NCI-H1436 (cell line): Measurements from ENCODE around the gene PEX11B.
"Not testable (repeated sequence)": the region's sequence is repeated elsewhere in the genome, so short reads cannot be mapped to it uniquely, and the experiment has no call there.

Experiments used
- DNase-seq: peaks from one replicate; lab custom pipeline; 2025; lab: John Stamatoyannopoulos, UW

The PEX11B gene

DNA sequence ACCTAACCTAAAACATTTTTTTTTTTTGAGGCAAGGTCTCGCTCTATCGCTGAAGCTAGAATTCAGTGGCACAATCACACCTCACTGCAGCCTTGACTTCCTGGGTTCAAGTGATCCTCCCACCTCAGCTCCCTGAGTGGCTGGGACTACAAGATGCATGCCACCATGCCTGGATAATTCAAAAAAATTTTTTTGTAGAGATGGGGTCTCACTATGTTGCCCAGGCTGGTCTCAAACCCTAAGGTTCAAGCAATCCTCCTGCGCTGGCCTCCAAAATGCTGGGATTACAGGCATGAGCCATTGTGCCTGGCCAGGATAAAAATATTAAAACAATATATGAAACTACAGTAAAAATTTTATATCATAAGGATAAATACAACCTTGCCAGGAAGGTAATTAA is 34.4 kb upstream of the PEX11B start:
- DNase-seq = no peak

GRCh38 chr1:145951526-145951925 is 33.0 kb upstream of the PEX11B start:
- DNase-seq = no peak

GRCh38 chr1:145949219-145949618 is 30.7 kb upstream of the PEX11B start:
- no peak for DNase-seq

GRCh38 chr1:145947551-145947950 is 29.0 kb upstream of the PEX11B start:
- no peak for DNase-seq

- no peak for DNase-seq
Observed at GRCh38 chr1:145946477-145946986, 28.0 kb upstream of the PEX11B start.

- no peak for DNase-seq
Observed at GRCh38 chr1:145944532-145944931, 26.0 kb upstream of the PEX11B start.

- no peak for DNase-seq
Observed at GRCh38 chr1:145942871-145943270, 24.4 kb upstream of the PEX11B start.

DNA sequence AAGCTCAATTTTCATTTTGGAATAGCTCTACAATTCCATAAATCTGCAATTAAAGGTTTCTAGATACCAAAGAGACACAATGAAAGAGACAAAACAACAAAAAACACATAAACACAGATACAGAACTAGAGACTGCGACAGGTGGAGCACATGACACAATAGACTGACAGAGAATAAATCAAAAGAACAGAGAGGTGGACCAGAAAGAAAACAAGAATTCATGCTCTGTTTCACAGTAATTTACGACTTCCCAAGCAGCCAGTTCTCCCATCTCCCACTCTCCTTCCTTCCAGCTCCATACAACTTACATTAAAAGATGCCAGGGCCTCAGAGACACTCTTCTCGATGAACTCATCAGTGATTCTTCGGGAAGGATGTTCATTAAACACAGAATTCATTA is 23.9 kb upstream of the PEX11B start:
- no peak for DNase-seq

- no peak for DNase-seq
Observed at GRCh38 chr1:145937436-145937835, 18.9 kb upstream of the PEX11B start.

GRCh38 chr1:145936247-145936646 is 17.7 kb upstream of the PEX11B start:
- no peak for DNase-seq

DNA sequence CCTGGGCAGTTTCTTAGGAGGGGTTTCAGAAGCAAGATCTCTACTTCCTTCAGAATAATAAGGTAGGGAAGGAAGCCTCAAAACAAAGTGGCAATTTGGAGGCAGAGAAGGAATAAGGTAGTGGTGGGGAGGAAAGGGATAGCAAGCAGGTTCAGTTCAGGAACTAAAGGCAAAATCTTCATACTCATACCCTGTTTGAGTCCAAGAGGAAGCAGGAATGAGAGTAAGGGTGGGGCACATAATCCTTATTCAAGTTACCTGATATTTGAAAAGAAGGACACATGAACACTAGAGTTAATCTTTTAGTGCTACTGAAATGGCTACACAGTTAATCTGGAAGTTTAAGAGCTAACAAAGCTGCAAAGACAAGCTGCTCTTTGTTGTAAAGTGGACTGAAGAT is 17.2 kb upstream of the PEX11B start:
- DNase-seq = no peak

DNA sequence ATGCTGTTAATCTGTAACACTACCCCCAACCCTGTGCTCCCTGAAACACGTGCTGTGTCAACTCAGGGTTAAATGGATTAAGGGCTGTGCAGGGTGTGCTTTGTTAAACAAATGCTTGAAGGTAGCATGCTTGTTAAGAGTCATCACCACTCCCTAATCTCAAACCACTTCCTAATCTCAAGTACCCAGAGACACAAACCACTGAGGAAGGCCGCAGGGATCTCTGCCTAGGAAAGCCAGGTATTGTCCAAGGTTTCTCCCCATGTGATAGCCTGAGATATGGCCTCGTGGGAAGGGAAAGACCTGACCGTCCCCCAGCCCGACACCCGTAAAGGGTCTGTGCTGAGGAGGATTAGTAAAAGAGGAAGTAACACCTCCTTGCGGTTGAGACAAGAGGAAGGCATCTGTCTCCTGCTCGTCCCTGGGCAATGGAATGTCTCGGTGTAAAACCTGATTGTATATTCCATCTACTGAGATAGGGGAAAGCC is 14.0 kb upstream of the PEX11B start:
- not testable (repeated sequence) for DNase-seq

GRCh38 chr1:145927916-145928643 is 9.6 kb upstream of the PEX11B start:
- no peak for DNase-seq

- DNase-seq = peak; percentile 97
Observed at GRCh38 chr1:145927063-145927886, 8.8 kb upstream of the PEX11B start, which contains the start of gene RBM8A. RBM8A (minus strand) TSS chr1:145927484; CDS start chr1:145927426, 58 bp downstream.

DNA sequence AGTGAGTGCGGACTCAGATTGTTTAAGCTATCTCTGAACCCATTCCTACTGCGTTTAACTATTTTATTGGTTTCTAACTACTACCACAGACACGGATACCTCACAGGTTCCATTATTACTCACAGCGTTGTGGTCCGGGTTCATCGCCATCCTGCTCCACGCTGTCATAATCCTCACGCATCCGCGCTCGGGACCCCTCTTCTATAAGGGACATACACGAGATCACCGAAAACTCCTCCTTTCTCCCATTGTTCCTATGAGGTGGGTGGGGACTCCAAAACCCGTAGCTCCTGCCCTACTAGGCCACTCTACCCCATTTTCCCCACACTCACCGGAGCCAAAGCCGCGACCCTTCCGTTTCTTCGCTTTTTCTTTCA is 8.2 kb upstream of the PEX11B start:
- DNase-seq = no peak

DNA sequence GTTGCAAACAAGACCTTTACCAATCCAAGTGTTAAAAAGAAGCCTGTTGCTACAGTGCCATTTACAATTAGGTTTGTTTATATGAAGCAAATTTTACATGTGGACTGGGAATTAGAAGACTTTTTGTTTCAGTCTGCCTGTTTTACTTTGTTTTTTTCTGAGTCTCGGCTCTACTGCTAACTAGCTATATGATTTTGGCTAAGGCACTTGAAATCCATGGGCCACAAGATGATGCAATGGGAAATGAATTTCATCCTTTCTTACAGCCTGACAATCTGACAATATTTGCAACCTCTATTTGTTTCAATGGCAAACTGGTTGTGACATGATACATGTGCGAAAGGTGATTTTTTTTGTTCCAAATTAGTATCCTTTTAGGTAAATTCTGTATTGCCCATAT is 3.7 kb upstream of the PEX11B start:
- no peak for DNase-seq

GRCh38 chr1:145920297-145920696 is 1.8 kb upstream of the PEX11B start:
- DNase-seq = not testable (repeated sequence)

DNA sequence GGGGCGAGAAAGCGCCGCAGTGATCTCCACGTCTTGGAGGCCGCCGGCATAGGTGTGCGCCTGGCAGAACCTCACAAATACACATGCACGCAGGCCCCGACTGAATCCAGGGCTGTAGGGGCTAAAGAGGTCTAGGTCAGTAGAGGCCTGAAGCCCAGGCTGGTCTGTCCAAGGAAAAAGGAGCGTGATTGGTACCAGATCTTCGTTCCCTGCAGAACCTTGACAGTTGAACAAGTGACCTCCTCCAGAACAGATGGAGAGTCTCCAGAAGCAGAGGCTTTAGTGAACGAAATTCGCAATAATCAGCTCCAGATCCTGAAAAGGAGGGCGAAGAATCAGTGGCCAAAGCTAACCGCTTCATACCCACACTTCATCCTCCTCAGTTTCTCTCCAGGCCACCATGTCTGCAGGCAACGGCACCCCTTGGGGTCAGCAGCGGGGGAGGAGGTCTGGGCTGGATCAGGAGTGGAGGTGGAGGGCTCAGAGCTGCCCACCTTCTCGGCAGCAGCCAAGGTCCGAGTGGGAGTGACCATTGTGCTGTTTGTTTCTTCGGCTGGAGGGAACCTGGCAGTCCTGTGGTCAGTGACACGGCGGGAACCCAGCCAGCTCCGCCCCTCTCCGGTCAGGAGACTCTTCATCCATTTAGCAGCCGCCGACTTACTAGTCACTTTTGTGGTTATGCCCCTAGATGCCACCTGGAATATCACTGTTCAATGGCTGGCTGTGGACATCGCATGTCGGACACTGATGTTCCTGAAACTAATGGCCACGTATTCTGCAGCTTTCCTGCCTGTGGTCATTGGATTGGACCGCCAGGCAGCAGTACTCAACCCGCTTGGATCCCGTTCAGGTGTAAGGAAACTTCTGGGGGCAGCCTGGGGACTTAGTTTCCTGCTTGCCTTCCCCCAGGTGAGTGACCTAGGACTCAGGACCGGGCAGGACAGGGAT is 749 bp upstream of the PEX11B start:
- no peak for DNase-seq

DNA sequence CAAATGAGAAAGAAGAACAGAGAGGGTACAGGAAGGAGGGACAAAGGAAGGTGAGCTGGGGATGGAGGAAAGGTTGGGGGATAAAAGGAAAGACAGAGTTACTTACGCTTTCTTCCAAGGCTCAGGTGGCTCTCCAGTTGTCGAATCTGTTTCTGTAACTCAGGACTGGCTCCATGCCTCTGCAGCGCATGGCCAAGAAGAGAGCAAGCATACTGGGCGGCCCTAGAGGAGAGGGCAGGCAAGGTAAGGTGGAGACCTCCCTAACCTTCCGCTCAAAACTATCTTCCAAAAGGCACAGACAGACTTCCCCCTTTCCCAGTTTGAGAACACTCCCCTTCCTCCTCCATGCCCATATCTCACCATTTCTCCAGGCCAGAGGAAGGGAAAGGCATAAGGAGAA is 922 bp downstream of the PEX11B start:
- DNase-seq = no peak

DNA sequence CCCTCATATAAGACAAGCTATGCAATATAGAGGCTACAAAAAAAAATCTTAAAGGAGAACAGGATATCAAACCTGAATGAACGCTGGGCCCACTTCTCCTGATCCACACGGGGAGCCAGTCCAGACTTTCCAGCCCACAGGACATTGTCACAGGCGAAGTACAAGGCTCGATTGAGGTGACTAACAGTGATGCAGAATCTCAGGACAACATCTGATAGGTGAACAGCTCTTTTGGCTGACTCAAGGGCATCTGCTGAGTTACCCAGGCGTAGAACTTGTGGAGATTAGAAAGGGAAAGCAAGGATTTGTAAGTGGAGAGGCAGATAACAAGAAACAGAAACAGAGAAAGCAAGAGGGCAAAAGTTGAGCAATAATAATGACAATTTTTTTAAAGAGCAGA is 1.8 kb downstream of the PEX11B start:
- DNase-seq = no peak

DNA sequence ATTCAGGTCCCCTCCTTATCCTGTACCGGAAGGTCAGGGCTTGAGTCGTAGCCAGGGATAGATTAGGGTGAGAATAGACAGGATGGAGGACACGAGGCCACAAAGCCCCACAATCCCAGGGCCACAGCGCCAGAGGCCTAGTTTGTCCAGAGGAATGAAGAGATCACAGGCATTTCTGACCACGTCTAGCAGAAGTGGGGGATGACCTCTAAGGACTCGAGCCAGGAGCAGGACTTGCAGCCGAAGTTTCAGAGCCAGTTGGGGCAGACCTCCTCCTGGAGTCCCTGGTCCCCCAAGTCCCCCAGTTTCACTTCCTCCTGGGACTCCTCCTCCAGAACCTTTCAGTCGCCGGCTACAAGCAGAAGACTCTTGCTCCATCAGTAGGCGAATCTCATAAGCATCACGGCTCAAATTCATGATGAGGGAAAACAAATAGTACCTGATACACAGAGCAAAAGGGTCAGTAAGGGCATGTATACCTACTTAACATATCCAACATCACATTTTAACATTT is 6.3 kb downstream of the PEX11B start:
- no peak for DNase-seq

DNA sequence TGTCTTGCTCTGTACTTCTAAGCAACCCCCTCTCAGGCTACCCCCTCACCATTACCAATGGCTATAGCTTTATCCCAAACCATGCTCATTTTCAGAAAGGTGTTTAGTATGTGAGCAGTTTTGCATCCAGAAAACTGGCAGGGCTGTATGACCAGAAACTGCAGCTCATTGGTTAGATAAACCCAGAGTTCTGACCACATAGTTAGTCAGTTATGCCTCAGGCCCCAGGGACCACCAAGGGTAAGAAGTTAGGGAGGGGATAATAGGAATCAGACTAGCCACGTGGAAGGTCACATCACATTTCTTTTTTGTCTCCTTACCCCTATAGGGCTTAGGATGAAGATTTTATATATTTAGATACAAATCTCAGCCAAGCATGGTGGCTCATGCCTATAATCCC is 9.9 kb downstream of the PEX11B start:
- no peak for DNase-seq
